DND-41 (cell line): ENCODE measurements around the gene TOR1A.

Experiments
- EZH2 ChIP-seq: IDR thresholded peaks from 3 replicates; pipeline ENCODE4 v1.6.1; 2012; ENCODE audit warnings: borderline replicate concordance, low read depth, mild to moderate bottlenecking, moderate library complexity, low read length, inconsistent platforms; ENCODE audit not compliant: severe bottlenecking
- TF ChIP-seq, protein P1 (sequence below): IDR thresholded peaks from 2 replicates; pipeline ENCODE4 v1.5.1; 2012; ENCODE audit warnings: borderline replicate concordance, low read length, moderate library complexity, mild to moderate bottlenecking; ENCODE audit not compliant: poor library complexity, severe bottlenecking; ENCODE audit errors: extremely low read depth

DNA sequence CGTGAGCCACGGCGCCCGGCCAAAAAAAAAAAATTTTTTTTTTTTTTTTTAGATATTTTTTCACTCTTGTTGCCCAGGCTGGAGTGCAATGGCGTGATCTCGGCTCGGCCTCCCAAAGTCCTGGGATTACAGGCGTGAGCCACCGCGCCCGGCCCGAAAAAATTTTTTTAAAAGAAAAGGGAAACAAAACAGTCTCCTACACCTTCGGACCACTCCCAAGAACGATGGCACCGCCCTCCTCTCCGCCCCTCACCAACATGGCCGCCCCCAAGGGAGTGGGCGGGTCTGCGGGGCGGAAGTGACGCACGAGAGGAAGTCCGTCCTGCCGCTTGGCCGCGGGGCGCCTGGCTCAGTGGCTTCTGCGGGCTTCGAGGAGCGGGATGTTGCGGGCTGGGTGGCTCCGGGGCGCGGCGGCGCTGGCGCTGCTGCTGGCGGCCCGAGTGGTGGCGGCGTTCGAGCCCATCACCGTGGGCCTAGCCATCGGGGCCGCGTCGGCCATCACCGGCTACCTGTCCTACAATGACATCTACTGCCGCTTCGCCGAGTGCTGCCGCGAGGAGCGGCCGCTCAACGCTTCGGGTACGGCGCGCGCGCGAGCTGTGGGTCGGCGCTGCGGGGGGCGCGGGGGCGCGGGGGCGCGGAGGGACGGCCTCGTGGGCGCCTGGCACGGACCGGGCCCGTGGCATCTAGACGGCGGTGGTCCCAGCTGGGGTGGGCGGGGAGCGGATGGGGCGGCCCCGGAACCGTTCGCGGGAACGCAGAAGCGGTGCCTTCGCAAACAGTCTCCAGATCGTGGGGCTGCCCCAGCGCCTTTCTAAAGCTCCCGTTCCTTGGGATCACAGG, 20.9 kb downstream of the TOR1A start, which contains the start of gene TOR1B:
- TF ChIP-seq, protein P1, sequence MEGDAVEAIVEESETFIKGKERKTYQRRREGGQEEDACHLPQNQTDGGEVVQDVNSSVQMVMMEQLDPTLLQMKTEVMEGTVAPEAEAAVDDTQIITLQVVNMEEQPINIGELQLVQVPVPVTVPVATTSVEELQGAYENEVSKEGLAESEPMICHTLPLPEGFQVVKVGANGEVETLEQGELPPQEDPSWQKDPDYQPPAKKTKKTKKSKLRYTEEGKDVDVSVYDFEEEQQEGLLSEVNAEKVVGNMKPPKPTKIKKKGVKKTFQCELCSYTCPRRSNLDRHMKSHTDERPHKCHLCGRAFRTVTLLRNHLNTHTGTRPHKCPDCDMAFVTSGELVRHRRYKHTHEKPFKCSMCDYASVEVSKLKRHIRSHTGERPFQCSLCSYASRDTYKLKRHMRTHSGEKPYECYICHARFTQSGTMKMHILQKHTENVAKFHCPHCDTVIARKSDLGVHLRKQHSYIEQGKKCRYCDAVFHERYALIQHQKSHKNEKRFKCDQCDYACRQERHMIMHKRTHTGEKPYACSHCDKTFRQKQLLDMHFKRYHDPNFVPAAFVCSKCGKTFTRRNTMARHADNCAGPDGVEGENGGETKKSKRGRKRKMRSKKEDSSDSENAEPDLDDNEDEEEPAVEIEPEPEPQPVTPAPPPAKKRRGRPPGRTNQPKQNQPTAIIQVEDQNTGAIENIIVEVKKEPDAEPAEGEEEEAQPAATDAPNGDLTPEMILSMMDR = no peak
- no peak for TF ChIP-seq EZH2
